Bladder microvascular endothelial cell (primary cell): ENCODE results near the gene SLC23A2. TPM values are rescaled to one million over a fixed set of nuclear protein-coding genes. Genes with fewer than 3 reads are reported as not detected.

ENCODE experiments used
- total RNA-seq: library from RNA; depleted of rRNA; stranded (reverse); fragments of >200 nt; gene quantifications from 2 replicates; pipeline ENCODE4 v1.2.3, GENCODE V29; 2014

Gene SLC23A2
- total RNA-seq: 8.3 and 19.1 TPM in 2 replicates

GRCh38 chr20:5001174-5002076 is at the start of gene SLC23A2:
Gene SLC23A2, minus strand, starts transcription at chr20:5001510. Its CDS starts 68,948 bp downstream, at chr20:4932562.

Other genes with a start within 250 kb of the SLC23A2 start
- gene RASSF2, start 177.9 kb downstream of the SLC23A2 start, total RNA-seq: 49.2 and 64.4 TPM in 2 replicates
- gene TMEM230, start 111.6 kb upstream of the SLC23A2 start, total RNA-seq: 41.3 and 72.6 TPM in 2 replicates
- gene PCNA, start 118.4 kb upstream of the SLC23A2 start, total RNA-seq: 151 and 175 TPM in 2 replicates
- gene CDS2, start 125.5 kb upstream of the SLC23A2 start, total RNA-seq: 37.1 and 78.1 TPM in 2 replicates